Globus pallidus (tissue), 1 donor: ENCODE data around the gene AKAP11.

Source experiments
- DNase-seq: peaks from one replicate; pipeline ENCODE4 v3.0.0-alpha.2; 2015; ENCODE audit warnings: low spot score

The AKAP11 gene

DNA sequence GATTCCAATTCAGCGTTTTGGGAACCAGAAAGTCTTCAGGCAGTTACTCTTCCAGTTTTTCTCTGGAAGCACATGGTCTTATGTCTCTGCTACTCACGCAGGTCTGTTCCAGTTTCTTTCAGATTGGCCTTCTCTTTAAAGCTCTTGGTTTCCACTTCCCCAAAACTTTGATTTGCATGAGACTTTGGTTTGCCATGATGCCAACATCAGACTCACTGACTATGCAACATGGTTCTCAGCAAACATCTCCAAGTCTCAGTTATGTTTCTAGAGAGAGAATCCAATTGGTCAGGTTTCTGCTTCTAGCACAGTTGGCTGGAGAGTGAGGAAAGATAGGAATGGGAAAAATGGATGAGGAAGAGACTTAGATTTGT, 3.1 kb downstream of the AKAP11 start:
- DNase-seq = peak; percentile 48

DNA sequence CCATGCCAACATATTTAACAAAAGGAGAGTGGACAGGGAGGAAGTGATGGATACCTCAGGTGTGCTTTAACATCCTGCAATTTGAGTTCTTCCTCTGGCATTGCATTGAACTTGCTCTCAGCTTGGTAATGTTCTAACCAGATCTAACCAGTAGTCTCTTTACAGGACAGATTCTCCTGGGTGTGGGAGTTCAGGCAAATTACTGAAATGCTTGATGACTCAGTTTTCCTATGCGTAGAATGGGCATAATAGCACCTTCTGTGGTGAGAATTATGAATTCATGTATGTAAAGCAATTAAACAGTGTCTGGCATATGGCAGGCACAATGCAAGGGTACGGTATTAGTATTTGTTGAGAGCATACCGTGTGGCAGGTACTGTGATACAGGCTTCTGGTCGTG, 3.6 kb downstream of the AKAP11 start:
- DNase-seq = no peak

DNA sequence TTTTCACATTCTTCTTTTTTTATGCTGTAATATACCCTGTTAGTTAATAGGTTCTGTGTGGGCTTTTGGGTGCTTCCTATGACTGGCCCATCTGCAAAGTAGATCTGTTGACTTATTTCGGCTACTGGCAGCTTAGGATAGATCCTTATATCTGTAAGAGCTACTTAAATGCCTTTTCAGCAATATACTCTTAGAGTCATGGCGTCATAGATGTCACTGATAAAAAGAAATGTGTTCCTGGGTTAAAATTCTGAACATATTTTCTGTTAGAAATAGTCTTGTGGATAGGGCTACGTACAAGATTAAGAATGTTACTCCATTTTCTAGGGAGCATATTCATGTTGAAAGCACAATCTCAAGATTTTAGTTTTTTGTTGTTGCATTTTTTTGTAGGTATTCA, 4.7 kb downstream of the AKAP11 start:
- DNase-seq = no peak

DNA sequence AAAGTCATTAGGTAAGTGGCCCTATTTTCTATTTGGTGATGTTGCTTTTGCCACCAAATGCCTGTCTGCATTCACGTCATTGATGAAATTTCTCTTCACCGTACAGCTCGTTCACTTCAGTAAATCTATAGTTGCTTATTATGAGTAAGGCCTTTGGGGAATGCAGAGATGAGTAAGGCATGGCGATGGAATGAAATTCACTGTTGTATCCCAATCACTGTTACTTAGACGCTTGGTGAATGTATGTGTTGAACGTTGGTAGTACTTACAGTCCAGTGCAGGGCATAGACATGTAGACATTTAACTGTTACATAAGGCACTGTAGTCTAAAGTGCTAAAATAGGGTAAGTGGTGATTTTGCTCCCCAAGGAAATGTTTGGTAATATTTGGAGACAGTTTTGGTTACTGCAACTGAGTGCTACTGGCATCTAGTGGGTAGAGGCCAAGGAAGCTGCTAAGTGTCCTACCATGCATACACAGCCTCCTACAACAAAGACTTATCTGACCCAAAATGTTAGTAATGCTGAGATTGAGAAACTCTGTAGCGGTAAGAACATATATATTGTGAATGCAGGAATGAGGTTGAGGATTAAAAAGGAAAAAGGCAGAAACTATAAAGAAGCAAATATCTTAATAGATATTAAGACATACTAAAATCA, 5.8 kb downstream of the AKAP11 start:
- DNase-seq = no peak

DNA sequence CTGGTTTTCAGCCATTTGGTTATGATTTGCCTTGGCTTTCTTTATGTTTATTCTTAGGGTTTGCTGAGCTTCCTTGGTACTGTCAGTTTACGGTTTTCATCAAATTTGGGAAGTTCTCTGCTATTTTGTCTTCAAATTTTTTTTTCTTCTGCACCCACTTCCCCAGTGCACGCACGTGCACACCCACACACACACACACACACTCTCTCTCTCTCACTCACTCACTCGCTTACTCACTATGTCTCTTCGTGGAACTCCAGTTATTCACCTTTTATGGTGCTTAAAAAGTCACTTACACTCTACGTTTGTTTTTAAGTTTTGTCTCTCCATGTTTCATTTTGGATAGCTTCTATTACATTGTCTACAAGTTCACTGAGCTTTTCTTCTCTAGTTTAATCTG, 7.1 kb downstream of the AKAP11 start:
- no peak for DNase-seq

DNA sequence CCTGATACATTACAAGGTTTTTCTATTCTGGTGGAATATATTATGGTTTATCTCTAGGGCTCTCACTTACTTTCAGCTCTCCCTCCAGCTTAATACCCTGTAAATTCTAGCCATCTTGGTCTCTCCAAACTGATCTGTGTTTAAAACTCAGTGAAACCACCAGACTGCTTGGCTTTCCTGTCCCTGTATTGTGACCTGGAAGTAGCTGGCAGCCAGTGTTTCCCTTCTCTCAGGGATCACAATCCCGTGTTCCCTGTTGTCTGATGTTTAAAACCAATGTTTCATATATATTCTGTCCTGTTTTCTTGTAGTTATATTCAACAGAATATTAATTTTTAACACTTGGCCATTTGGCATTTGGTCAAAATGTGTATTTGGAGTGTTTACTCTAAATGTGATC, 8.0 kb downstream of the AKAP11 start:
- DNase-seq = no peak

DNA sequence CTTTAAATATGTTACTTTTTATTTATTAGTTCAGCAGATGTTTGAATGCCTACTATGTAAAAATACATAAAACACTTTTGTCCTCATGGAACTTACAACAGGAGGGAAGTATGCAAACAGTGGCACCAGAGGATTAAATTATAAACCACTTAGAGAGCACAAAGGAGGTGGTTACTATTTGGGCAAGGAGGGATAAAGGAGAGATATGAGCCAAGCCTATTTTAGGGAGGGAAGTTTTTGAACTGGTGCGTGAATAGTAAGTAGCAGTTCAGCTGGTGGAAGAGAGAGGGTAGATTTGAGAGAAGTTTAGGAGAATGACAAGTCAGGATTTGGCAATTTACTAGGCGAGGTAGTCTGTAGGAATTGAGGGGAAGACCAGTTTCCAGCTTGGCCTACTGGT, 8.6 kb downstream of the AKAP11 start:
- DNase-seq = no peak

DNA sequence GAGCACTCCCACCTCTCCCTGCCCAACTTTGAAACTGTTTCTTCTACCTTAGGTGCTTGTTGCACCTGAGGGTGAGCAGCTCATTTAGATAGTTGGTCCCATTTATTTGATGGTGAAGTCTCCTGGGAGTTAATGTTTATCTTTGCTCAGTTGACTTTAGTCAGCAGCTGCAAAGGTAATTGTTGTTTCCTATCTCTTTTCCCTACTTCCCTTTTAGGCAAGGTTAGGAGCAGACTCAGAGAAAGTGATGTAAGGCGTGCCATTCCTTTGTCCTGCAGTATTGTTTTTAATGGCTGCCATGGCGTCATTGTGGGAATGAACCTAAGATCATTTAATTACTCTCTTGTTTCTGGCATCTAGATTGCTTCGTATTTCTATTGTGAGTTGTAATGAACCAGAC, 11.6 kb downstream of the AKAP11 start:
- no peak for DNase-seq

DNA sequence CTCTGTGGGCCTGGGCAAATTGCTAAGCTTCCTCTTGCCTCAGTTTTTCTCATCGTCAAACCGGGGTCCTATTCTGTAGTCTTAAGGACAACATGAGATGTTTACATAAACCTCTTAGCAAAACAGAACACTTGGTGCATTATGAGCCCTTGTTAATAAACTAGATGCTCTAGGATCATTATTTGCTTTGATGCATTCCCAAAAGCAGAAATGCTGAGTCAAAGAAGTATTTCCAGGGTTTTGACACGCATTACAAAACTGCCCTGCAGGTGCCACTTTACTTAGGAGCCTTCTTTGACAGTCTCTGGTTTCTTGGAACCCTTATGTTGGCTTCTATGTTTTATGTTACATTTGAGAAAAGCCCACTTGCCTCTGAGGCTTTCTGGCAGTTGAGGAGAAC, 12.1 kb downstream of the AKAP11 start:
- no peak for DNase-seq

DNA sequence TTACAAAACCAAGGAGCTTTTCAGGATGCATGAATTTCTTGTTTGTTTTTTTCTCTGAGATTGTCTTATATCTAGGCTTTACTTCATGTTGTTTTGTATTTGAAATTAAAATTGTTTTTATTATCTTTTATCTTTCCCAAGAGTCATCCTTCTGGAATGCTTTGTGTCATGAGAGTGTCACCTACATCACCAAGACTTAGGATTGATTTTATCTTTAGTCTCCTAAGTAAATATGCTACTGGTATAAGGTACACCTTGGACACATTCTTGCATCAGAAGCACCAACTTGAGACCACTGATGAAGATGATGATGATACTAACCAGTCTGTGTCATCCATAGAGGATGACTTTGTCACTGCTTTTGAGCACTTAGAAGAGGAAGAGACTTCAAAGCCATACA, 26.4 kb downstream of the AKAP11 start:
- DNase-seq = no peak

DNA sequence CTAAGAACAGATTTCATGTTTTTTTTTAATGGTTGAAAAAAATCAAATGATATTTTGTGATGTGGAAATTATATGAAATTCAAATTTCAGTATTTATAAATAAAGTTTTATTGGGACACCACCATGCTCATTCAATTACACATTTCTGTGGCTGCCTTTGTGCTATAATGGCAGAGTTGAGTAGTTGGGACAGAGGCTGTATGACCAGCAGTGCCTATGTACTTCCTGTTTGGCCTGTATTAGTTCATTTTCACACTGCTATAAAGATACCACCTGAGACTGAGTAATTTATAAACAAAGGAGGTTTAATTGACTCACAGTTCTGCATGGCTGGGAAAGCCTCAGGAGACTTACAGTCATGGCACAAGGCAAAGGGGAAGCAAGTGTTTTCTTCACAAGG, 33.6 kb downstream of the AKAP11 start:
- no peak for DNase-seq

DNA sequence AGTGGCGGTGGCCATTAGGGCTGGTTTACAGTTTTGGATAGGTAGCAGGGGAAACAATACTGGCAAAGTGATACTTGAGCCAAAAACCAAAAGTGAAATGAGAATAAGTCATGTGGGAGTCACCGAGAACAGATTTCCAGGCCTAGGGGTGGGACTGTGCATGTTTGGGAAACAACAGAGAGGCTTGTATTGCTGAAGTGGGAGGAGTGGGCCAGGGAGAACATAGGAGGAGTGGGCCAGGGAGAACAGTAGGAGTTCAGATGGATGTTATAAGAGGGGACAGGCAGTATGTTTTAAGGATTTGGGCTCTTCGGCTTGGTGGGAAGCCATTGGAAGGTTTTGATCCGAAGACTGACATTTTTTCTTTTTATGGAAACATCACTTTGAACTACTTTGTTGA, 35.5 kb downstream of the AKAP11 start:
- no peak for DNase-seq

DNA sequence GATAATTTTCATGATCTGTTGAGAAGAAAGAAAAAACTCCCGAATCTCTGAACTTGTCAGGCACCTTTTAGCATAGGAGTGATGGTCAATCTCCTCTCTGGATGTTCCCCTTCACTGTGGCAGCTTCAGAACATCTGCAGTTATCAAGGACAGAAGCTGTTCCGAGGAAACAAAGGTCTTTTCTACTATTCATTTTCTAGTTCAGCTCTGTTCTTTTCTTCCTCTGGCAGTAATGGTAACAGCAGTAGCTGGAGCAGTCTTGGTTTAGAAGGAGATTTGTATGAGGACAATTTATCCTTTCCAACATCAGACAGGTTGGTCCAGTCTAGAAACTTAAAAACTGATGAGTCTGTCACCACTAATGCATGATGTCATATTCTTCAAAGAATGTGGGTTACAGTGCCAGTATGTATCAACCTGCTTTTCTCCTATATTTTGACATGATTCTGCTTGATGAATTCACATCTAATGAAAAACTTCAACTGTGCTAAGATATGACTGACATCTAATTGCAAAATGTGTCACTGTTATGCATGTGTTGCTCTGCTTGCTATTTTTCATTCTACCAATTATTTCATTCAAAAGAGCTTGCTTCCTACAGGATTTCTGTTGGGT, 41.0 kb downstream of the AKAP11 start:
- peak; percentile 46 for DNase-seq

DNA sequence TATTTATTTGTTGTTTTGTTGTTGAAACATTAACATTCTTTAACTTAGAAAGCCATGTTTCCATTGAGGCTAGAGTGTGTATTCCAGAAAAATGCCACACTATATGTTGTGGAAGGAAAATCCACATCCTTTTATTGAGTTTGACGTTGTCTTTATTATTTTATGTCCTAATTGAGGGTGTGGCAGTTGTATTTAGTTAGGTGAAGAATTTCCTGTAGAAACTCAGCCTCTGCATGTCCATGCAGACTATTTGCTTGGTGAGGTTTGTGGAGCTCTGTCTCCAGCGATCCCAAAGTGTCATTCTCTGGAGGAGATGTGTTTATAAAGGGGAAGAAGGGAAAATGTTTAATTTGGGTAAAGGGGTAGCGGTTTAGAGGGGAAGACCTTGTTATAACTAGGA, 46.6 kb downstream of the AKAP11 start:
- no peak for DNase-seq

DNA sequence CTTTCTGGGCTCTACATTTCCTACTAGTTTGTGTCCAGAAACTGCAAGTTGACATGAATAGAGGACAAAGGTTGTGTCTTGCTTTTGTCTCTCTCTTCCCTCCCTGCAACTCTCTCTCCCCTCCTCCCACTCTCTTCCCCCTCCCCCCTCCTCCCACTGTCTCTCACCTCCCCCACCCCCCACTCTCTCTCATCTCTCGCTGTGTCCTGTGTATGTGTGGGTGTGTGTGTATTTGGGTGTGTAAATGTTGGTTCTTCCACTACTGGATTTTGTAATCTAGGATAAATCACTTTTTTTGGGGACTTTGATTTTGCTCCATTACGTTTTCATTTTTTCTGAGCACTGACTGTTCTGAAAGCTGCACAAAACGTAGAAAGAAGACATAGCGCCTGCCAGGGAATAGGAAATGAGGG, 48.4 kb downstream of the AKAP11 start:
- no peak for DNase-seq

DNA sequence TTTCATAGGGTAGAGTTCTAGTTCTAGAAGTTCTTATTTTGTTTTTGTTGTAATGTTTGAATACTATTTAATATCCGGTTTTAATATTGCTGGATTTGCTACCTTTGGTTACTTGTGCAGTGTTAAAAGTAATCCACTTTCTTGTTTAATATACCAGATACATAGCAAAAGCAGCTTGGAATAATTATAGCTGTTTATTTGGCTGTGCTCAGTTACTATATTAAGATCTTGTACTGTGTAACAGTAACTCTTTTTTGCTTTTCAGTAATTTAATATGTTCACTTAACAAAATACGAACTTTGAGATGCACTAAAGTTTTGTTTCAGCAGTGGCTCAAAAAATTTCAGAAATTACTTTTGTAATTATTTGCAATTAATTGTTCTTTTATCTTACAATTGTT, 50.9 kb downstream of the AKAP11 start:
- DNase-seq = no peak

DNA sequence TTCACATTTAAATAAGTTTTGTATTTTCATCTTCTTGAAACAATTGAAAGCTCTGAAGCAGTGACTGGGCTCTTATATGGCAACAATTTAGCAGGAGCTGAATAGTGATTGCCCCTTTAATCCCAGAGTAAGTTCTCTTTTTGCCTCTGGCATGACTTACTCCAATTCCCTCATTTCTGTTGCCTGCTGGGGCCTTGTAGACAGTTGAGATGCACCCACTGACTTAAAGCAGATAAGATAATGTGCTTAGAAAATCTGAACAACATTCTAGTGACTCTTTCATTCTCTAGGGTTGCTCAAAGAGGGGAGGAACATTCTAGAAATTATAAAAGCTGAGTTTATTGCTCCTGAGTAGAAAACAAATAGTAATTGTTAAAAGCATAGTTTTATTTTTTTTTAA, 52.8 kb downstream of the AKAP11 start:
- no peak for DNase-seq

DNA sequence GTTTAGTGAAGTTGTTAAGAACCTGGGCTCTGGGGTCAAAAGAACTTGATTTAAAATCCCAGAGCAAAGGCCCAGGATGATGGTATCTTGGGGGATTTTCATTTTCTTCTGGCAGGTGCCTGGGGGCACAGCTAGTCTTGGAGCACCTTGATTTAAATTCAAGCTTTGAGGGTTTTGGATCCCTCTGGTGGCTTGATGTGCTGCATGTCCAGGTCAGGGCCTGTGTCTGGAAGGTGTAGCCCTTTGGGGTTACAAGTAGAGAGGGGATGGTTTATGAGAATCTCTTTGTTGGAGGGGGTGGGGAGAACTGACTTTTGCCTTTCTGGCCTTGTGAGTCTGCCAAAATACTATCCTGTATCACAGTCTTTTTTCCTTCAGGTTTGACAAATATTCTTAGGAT, 55.8 kb downstream of the AKAP11 start:
- DNase-seq = no peak

DNA sequence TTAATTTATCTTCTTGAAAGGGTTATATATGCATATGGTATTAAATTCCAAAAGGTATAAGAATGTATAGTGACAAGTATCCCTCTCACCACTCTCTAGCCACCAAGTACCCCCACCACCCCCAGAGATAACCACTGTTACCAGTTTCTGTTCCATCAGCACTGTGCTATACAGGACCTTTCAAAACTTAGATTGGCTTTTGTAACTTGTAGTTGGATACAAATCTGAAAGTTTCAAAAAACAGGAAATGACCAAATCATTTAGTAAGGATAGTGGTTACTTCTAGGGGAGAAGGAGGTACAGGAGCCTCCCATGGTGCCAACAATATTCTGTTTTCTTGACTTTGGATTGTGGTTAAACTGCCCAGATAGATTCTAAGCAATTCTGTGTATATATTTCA, 56.7 kb downstream of the AKAP11 start:
- no peak for DNase-seq

DNA sequence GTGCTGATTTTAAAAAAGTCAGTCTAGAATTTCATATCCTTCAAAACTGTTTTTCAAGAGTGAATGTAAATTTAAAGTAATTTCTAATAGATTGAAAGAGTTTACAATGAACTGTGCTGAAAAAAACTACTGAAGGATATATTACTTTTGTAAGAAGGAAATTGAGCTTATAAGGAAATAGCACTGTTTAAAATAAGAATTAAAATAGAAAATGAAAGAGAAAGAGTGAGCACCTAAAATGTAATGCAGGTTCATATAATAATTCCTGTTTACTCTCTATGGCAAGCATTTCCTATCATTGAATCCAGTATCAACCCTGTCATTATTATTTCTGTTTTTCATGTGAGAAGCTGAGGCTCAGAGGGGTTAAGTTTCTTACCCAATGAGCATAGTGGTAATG, 57.3 kb downstream of the AKAP11 start:
- DNase-seq = no peak

DNA sequence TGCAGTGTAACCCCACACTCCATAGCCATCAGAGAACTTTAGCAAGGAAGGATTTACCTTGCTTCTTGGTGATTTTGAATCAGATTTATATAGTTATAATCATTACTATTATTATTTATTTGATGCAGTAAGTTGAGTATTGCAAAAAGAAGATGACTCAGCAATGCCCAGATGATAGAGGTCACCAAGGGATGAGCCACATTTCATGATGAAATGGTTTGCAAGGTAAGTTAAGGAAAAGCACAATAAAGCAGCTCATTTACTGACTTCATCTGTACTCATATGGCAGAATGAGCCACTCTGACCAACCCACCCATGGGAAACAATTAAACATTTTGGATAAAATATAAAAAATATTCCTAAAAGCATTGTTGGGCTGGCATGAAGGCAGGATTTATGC, 59.1 kb downstream of the AKAP11 start:
- no peak for DNase-seq

DNA sequence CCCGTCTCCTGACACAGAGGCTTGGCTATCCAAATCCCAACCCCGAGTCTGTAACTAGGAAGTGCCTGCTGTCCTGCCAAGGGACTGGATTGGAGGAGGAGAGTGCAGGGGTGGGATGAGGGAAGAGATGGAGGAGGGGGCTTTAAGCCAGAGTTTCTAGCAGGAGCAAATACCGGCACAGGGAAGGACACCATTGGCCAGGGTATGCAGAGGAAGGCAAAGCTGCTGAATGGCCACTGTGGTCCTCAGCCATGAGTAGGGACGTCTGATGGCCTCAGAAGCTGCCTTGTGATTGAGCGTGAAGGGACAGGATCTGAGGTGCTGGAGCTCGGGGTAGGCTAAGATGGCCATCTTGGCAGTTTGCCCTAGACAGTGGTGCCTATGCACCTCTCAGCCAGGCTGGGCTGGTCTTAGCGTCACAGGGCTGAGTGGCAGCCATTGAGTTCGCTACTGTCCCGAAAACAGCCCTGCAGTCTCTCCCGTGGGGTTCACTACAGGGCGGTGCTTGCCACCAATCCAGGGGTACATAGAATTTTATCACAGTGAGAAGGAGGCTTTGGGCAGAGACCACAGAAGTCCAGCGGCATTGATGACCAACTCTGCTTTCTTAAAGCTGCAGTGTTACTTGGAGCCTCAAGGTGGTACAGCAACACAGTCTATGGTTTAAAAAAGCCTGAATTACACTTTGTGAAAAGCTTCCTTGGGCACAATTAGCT, 61.8 kb downstream of the AKAP11 start:
- DNase-seq = no peak

DNA sequence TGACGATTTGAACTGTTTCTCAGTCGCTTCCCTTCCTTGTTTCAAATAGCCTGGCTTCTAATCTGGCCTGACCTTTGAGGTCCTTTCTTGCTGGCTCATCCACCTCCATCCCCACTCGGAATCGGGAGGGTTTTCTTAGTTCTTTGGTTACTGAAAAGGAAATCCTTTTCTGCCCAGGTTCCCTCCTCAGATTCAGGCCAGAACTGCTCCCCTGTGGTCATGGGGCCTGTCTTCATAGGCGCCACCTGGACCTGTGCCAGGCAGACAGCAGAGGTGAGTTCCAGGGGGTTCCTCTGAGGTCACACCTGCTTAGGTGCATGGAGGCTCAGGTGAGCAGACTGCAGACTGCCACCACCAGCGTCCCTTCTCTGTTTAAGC, 62.4 kb downstream of the AKAP11 start:
- no peak for DNase-seq
